HEK293 (cell line): ENCODE data around the gene MYL12A.

ENCODE experiments used
- CTCF ChIA-PET: fragments of 350-600 bp; formaldehyde crosslinking; extraction: SDS; loops from one replicate; lab custom pipeline; 2021; ENCODE audit warnings: antibody characterized with exemption; lab: Yijun Ruan, JAX
- POLR2A ChIA-PET: fragments of 300-600 bp; formaldehyde crosslinking; extraction: SDS; loops from one replicate; lab custom pipeline; 2020; ENCODE audit warnings: antibody characterized with exemption, inconsistent platforms; lab: Yijun Ruan, JAX
- H3K27ac ChIP-seq: fragments of 200-500 bp; sonication (Bioruptor generic); 2 replicates; pipeline ENCODE4 v1.5.1; 2014; ENCODE audit warnings: low read depth, low read length, control low read depth, inconsistent platforms; ENCODE audit errors: extremely low read depth
- H3K36me3 ChIP-seq, 2 experiments: fragments of 200-500 bp in 1 of 2; sonication (Bioruptor generic) in 1 of 2; 1 replicate in 1 of 2; 2 replicates in 1 of 2; pipeline ENCODE4 v1.5.1; 2014 to 2017; ENCODE audit warnings: inconsistent platforms in 2 of 2, low read length in 2 of 2; ENCODE audit not compliant: control insufficient read depth in 2 of 2, insufficient read depth in 1 of 2
- H3K4me1 ChIP-seq: fragments of 200-500 bp; sonication (Bioruptor generic); 2 replicates; pipeline ENCODE4 v1.5.1; 2014; ENCODE audit warnings: mild to moderate bottlenecking, low read length, inconsistent platforms; ENCODE audit not compliant: control insufficient read depth, insufficient read depth
- H3K4me3 ChIP-seq: 2 replicates; pipeline ENCODE4 v1.5.1; 2011; ENCODE audit warnings: low read depth, mild to moderate bottlenecking, control low read depth, low read length, moderate library complexity
- H3K9me3 ChIP-seq: fragments of 200-500 bp; sonication (Bioruptor generic); 2 replicates; pipeline ENCODE4 v1.5.1; 2014; ENCODE audit warnings: low read depth, low read length, inconsistent platforms; ENCODE audit not compliant: control insufficient read depth, insufficient read depth
- GLI2 ChIP-seq: fragments of 450-650 bp; formaldehyde crosslinking; IDR thresholded peaks from 2 replicates; pipeline ENCODE4; 2017; ENCODE audit warnings: missing biosample characterization, missing genetic modification characterization, low read depth, borderline replicate concordance
- KLF7 ChIP-seq: fragments of 450-650 bp; formaldehyde crosslinking; IDR thresholded peaks from 2 replicates; pipeline ENCODE4 v1.5.1; 2016; ENCODE audit warnings: missing biosample characterization, missing genetic modification characterization, borderline replicate concordance
- OSR2 ChIP-seq: fragments of 450-650 bp; formaldehyde crosslinking; IDR thresholded peaks from 2 replicates; pipeline ENCODE4 v1.5.1; 2016; ENCODE audit warnings: missing biosample characterization, missing genetic modification characterization
- ZBTB20 ChIP-seq: fragments of 450-650 bp; formaldehyde crosslinking; IDR thresholded peaks from 2 replicates; pipeline ENCODE4 v1.5.1; 2016; ENCODE audit warnings: missing biosample characterization, missing genetic modification characterization
- ZNF138 ChIP-seq: fragments of 450-650 bp; formaldehyde crosslinking; IDR thresholded peaks from 2 replicates; pipeline ENCODE4 v1.5.1; 2016; ENCODE audit warnings: missing biosample characterization, missing genetic modification characterization, borderline replicate concordance
- ZNF16 ChIP-seq: fragments of 450-650 bp; formaldehyde crosslinking; IDR thresholded peaks from 2 replicates; pipeline ENCODE4 v1.5.1; 2016; ENCODE audit warnings: low read depth, missing biosample characterization, missing genetic modification characterization
- ZNF175 ChIP-seq: fragments of 450-650 bp; formaldehyde crosslinking; IDR thresholded peaks from 2 replicates; pipeline ENCODE4 v1.5.1; 2016; ENCODE audit warnings: missing biosample characterization, missing genetic modification characterization
- ZNF202 ChIP-seq: fragments of 450-650 bp; formaldehyde crosslinking; IDR thresholded peaks from 2 replicates; pipeline ENCODE4 v1.5.1; 2016; ENCODE audit warnings: missing biosample characterization, missing genetic modification characterization, borderline replicate concordance
- ZNF211 ChIP-seq: fragments of 450-650 bp; formaldehyde crosslinking; IDR thresholded peaks from 2 replicates; pipeline ENCODE4 v1.5.1; 2016; ENCODE audit warnings: low read depth, missing biosample characterization, missing genetic modification characterization
- ZNF302 ChIP-seq: fragments of 450-650 bp; formaldehyde crosslinking; IDR thresholded peaks from 2 replicates; pipeline ENCODE4 v1.5.1; 2016; ENCODE audit warnings: missing biosample characterization, missing genetic modification characterization, low read depth
- ZNF324 ChIP-seq: fragments of 450-650 bp; formaldehyde crosslinking; IDR thresholded peaks from 2 replicates; pipeline ENCODE4 v1.5.1; 2016; ENCODE audit warnings: missing biosample characterization, missing genetic modification characterization
- ZNF416 ChIP-seq: fragments of 450-650 bp; formaldehyde crosslinking; IDR thresholded peaks from 2 replicates; pipeline ENCODE4 v1.5.1; 2016; ENCODE audit warnings: missing biosample characterization, missing genetic modification characterization
- ZNF433 ChIP-seq: fragments of 450-650 bp; formaldehyde crosslinking; IDR thresholded peaks from 2 replicates; pipeline ENCODE4 v1.5.1; 2016; ENCODE audit warnings: missing biosample characterization, missing genetic modification characterization, low read depth
- ZNF600 ChIP-seq: fragments of 450-650 bp; formaldehyde crosslinking; IDR thresholded peaks from 2 replicates; pipeline ENCODE4 v1.5.1; 2016; ENCODE audit warnings: missing biosample characterization, missing genetic modification characterization
- ZNF621 ChIP-seq: fragments of 450-650 bp; formaldehyde crosslinking; IDR thresholded peaks from 2 replicates; pipeline ENCODE4 v1.5.1; 2017; ENCODE audit warnings: missing biosample characterization, missing genetic modification characterization
- ZNF677 ChIP-seq: fragments of 450-650 bp; IDR thresholded peaks from 2 replicates; pipeline ENCODE4 v1.5.0; 2018; ENCODE audit warnings: missing biosample characterization, mild to moderate bottlenecking, missing genetic modification characterization, moderate library complexity
- TF ChIP-seq, protein P1 (sequence below): fragments of 450-650 bp; formaldehyde crosslinking; IDR thresholded peaks from 2 replicates; pipeline ENCODE4 v1.5.1; 2016; ENCODE audit warnings: missing biosample characterization, missing genetic modification characterization
- TF ChIP-seq, protein P2 (sequence below): fragments of 450-650 bp; formaldehyde crosslinking; IDR thresholded peaks from 2 replicates; pipeline ENCODE4 v1.5.1; 2016; ENCODE audit warnings: missing biosample characterization, missing genetic modification characterization
- TF ChIP-seq, protein P3 (sequence below): fragments of 450-650 bp; formaldehyde crosslinking; IDR thresholded peaks from 2 replicates; pipeline ENCODE4; 2016; ENCODE audit warnings: missing biosample characterization, missing genetic modification characterization
- TF ChIP-seq, protein P4 (sequence below): fragments of 450-650 bp; formaldehyde crosslinking; IDR thresholded peaks from 2 replicates; pipeline ENCODE4 v1.5.1; 2017; ENCODE audit warnings: missing biosample characterization, missing genetic modification characterization

Gene MYL12A

DNA sequence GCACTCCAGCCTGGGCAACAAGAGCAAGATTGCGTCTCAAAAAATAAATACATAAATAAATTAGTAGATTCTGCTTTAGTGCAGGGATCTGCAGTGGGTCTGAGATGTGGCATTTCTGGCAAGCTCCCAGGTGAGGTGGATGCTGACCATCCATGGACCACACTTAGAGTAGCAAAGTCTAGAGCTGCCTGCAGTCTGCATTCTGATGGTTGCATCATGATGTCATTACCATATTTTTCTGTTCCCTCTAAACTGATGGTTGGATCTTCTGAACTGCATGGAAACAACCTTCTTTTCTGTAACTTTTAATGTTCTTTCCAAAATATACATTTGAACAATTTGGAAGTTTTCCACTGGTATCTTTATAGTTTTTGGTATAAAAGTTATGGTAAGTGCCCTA, 57.2 kb downstream of the MYL12A start (continued):
- no peak for TF ChIP-seq ZNF211 (tag by site-specific recombination)
- no peak for TF ChIP-seq ZNF138
- no peak for TF ChIP-seq ZNF175
- no peak for TF ChIP-seq GLI2 (tag by site-specific recombination)
- TF ChIP-seq, protein P1, sequence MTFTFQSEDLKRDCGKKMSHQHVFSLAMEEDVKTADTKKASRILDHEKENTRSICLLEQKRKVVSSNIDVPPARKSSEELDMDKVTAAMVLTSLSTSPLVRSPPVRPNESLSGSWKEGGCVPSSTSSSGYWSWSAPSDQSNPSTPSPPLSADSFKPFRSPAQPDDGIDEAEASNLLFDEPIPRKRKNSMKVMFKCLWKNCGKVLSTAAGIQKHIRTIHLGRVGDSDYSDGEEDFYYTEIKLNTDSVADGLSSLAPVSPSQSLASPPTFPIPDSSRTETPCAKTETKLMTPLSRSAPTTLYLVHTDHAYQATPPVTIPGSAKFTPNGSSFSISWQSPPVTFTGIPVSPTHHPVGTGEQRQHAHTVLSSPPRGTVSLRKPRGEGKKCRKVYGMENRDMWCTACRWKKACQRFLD (tag by site-specific recombination), result no peak
- no peak for TF ChIP-seq OSR2 (tag by site-specific recombination)
- TF ChIP-seq ZNF202 (tag by site-specific recombination), result no peak
- TF ChIP-seq ZNF433 (tag by site-specific recombination), result no peak
- TF ChIP-seq, all 188 proteins: peak for 0

DNA sequence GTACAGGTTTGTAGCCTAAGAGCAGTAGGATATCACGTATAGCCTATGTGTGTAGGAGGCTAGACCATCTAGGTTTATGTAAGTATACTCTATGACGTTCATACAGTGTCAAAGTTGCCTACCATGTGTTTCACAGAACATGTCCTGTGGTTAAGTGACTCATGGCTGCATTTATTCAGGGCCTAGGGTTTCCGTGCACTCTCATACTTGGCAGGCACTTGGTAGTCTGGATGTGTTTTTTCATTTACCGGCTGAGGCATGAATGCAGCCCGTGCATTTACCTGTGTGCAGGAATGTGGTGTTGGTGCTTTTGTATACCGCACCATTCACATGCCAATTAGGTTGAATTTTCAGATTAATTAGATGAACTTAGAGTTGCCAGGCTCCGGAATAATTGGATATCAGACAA, 57.8 kb downstream of the MYL12A start:
- Histone ChIP-seq H3K4me1 (no peaks in the 10 kb centered on the region), H3K9me3 (no peaks in the 10 kb centered on the region), H3K27ac (no peak overlapping the region), H3K4me3 (no peak overlapping the region)
- ChIA-PET POLR2A (interaction anchor here (0.6 to 1.0 kb wide), 2 partner anchors 18 to 654 kb away, joined by 4 to 10 read pairs; no protein-coding TSS in a partner anchor), CTCF (interaction anchor here (0.5 to 1.6 kb wide), 3 partner anchors 20 to 81 kb away, joined by 3 read pairs; no protein-coding TSS in a partner anchor)
- TF ChIP-seq ZNF16 (no peak), ZNF302 (tag by site-specific recombination) (no peak), KLF7 (tag by site-specific recombination) (no peak), ZNF416 (tag by site-specific recombination) (no peak), ZBTB20 (tag by site-specific recombination) (no peak), ZNF621 (tag by site-specific recombination) (no peak), ZNF324 (tag by site-specific recombination) (no peak), ZNF677 (tag by site-specific recombination) (no peak), ZNF138 (no peak), ZNF600 (no peak)
- TF ChIP-seq, protein P2, sequence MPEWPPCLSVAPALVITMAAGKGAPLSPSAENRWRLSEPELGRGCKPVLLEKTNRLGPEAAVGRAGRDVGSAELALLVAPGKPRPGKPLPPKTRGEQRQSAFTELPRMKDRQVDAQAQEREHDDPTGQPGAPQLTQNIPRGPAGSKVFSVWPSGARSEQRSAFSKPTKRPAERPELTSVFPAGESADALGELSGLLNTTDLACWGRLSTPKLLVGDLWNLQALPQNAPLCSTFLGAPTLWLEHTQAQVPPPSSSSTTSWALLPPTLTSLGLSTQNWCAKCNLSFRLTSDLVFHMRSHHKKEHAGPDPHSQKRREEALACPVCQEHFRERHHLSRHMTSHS (tag by site-specific recombination), result no peak
- TF ChIP-seq, protein P3, sequence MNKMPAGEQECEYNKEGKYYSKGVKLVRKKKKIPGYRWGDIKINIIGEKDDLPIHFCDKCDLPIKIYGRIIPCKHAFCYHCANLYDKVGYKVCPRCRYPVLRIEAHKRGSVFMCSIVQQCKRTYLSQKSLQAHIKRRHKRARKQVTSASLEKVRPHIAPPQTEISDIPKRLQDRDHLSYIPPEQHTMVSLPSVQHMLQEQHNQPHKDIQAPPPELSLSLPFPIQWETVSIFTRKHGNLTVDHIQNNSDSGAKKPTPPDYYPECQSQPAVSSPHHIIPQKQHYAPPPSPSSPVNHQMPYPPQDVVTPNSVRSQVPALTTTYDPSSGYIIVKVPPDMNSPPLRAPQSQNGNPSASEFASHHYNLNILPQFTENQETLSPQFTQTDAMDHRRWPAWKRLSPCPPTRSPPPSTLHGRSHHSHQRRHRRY (tag by site-specific recombination), result no peak
- TF ChIP-seq, protein P4, sequence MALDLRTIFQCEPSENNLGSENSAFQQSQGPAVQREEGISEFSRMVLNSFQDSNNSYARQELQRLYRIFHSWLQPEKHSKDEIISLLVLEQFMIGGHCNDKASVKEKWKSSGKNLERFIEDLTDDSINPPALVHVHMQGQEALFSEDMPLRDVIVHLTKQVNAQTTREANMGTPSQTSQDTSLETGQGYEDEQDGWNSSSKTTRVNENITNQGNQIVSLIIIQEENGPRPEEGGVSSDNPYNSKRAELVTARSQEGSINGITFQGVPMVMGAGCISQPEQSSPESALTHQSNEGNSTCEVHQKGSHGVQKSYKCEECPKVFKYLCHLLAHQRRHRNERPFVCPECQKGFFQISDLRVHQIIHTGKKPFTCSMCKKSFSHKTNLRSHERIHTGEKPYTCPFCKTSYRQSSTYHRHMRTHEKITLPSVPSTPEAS (tag by site-specific recombination), result no peak
- TF ChIP-seq, all 188 proteins: peak for 0
- no peaks in the 10 kb centered on the region; a peak in 1 of 3 replicates for H3K36me3 ChIP-seq
